GM12872 (cell line): Measurements from ENCODE around the gene FXYD6.

Experiments
- CTCF ChIP-seq: IDR thresholded peaks from 3 replicates; pipeline ENCODE4 v1.5.1; 2011; ENCODE audit warnings: low read depth, mild to moderate bottlenecking, low read length, moderate library complexity; ENCODE audit not compliant: insufficient read depth

FXYD6 gene

GRCh38 chr11:117806846-117807245 is 69.6 kb downstream of the FXYD6 start:
- no peak for TF ChIP-seq CTCF

- TF ChIP-seq CTCF = no peak
Measured at GRCh38 chr11:117805045-117805444, 71.4 kb downstream of the FXYD6 start.

GRCh38 chr11:117803896-117804295 is 72.6 kb downstream of the FXYD6 start:
- TF ChIP-seq CTCF = no peak

- TF ChIP-seq CTCF = no peak
Measured at GRCh38 chr11:117799634-117800033, 76.8 kb downstream of the FXYD6 start.

GRCh38 chr11:117796872-117797529 is 79.5 kb downstream of the FXYD6 start, which contains the start of gene DSCAML1:
TSS of gene DSCAML1 (minus strand) at chr11:117797216. CDS start at chr11:117797079, 137 bp downstream.
- no peak for TF ChIP-seq CTCF

GRCh38 chr11:117796456-117796871 is 80.0 kb downstream of the FXYD6 start:
- no peak for TF ChIP-seq CTCF

- no peak for TF ChIP-seq CTCF
Measured at GRCh38 chr11:117795638-117796455, 80.6 kb downstream of the FXYD6 start.
